Panc1 (cell line): ENCODE measurements around the gene GCNA. TPM values are rescaled to one million over a fixed set of nuclear protein-coding genes. Genes with fewer than 3 reads are reported as not detected.

Source experiments
- ATAC-seq: fragments of 200-7000 bp; cut with Tn5 transposase; 2 replicates; pipeline ENCODE4 v1.9.1; 2020; ENCODE audit warnings: mild to moderate bottlenecking, moderate library complexity
- BruUV-seq: library from RNA; stranded (reverse); fragments of 400-500 nt; replicated peaks from 2 replicates; lab custom pipeline; 2021; lab: Mats Ljungman, UMichigan
- CTCF ChIA-PET: fragments of 300-600 bp; sonication (Branson Sonifier 250); formaldehyde crosslinking; loops from one replicate; lab custom pipeline; 2022; ENCODE audit warnings: antibody characterized with exemption; lab: Charles Lee
- POLR2A ChIA-PET: fragments of 300-600 bp; sonication (Branson Sonifier 250); formaldehyde crosslinking; loops from one replicate; lab custom pipeline; 2022; ENCODE audit warnings: antibody characterized with exemption; lab: Charles Lee
- DNase-seq: peaks from one replicate; pipeline ENCODE4 v3.0.0-alpha.2; 2010; ENCODE audit warnings: low read depth, low spot score
- H3K27ac ChIP-seq: 2 replicates; pipeline ENCODE4 v1.5.1; 2011; ENCODE audit warnings: mild to moderate bottlenecking, low read length, inconsistent platforms
- H3K27me3 ChIP-seq: fragments of 200-500 bp; sonication (Bioruptor generic); 2 replicates; pipeline ENCODE4 v1.6.0; 2014; ENCODE audit warnings: low read length, inconsistent platforms; ENCODE audit not compliant: control insufficient read depth, insufficient read depth
- H3K36me3 ChIP-seq: fragments of 200-500 bp; sonication (Bioruptor generic); 2 replicates; pipeline ENCODE4 v1.5.1; 2014; ENCODE audit warnings: inconsistent platforms, mild to moderate bottlenecking, low read length, moderate library complexity; ENCODE audit not compliant: control insufficient read depth, insufficient read depth
- H3K4me1 ChIP-seq: 2 replicates; pipeline ENCODE4 v1.5.1; 2011; ENCODE audit warnings: inconsistent platforms, mild to moderate bottlenecking, low read length, moderate library complexity; ENCODE audit not compliant: control insufficient read depth, insufficient read depth
- H3K4me3 ChIP-seq, 2 experiments: 2 replicates each; pipeline ENCODE4 v1.5.1; 2011 to 2012; ENCODE audit warnings: low read depth in 2 of 2, low read length in 2 of 2, mild to moderate bottlenecking in 2 of 2, inconsistent platforms in 1 of 2, moderate library complexity in 1 of 2
- H3K9me3 ChIP-seq: fragments of 200-500 bp; sonication (Bioruptor generic); 2 replicates; pipeline ENCODE4 v1.5.1; 2014; ENCODE audit warnings: low read depth, mild to moderate bottlenecking, inconsistent platforms, low read length, moderate library complexity; ENCODE audit not compliant: control insufficient read depth, insufficient read depth
- POLR2AphosphoS5 ChIP-seq: IDR thresholded peaks from 2 replicates; pipeline ENCODE4 v1.6.1; 2012; ENCODE audit warnings: mild to moderate bottlenecking, low read depth, low read length, moderate library complexity
- SIN3A ChIP-seq: IDR thresholded peaks from 2 replicates; pipeline ENCODE4 v1.6.1; 2012; ENCODE audit warnings: low read depth, mild to moderate bottlenecking, low read length, moderate library complexity, borderline replicate concordance; ENCODE audit not compliant: insufficient read depth
- TCF7L2 ChIP-seq: IDR thresholded peaks from 2 replicates; pipeline ENCODE4 v1.6.1; 2011; ENCODE audit warnings: mild to moderate bottlenecking, low read depth, low read length, inconsistent platforms
- in situ Hi-C: cut with HindIII; loops from 2 replicates; pipeline ENCODE4 v1.10.0; 2016; ENCODE audit warnings: low sequenced_read_pairs, low pct_unique_long_range_greater_than_20kb
- intact Hi-C: fragments of 100-400 bp; cut with micrococcal nuclease; formaldehyde crosslinking; loops from one replicate; pipeline ENCODE4 v1.10.0; 2022; ENCODE audit not compliant: unreplicated experiment
- total RNA-seq: library from RNA; stranded (reverse); gene quantifications from one replicate; pipeline ENCODE4 v1.2.1, GENCODE V29; 2021; ENCODE audit not compliant: unreplicated experiment
- TF ChIP-seq, protein P1 (sequence below): fragments of 450-650 bp; IDR thresholded peaks from 2 replicates; pipeline ENCODE4 v1.5.1; 2017; ENCODE audit warnings: mild to moderate bottlenecking
- TF ChIP-seq, protein P2 (sequence below), 2 experiments: IDR thresholded peaks; 2 replicates each; pipeline ENCODE4 v1.6.1; 2011 to 2012; ENCODE audit warnings: low read depth in 2 of 2, control low read depth in 1 of 2, low read length in 1 of 2, mild to moderate bottlenecking in 1 of 2, moderate library complexity in 1 of 2; ENCODE audit not compliant: insufficient read depth in 1 of 2

Gene GCNA
- total RNA-seq, 1 experiment from 2014 or later: 4.0 TPM

DNA sequence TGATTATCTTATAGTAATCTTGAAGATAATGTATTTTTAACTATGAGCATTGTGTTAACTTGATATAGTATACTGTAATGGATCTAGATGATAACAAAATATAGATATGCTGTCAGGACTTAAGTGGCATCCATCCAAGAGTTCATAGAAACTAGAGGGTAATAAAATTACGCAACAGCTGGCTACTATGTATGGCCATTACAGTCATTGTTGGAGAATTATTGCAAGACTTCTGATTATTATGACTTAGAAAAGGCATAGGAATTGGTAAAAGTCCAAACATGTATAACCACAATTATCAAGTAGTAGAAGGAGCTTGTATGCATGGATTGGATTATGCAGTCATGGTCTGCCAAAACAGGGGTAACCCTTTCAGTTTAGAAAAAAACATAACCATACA, 35.8 kb upstream of the GCNA start:
- no TSS peak for BruUV-seq
- peaks cover 23% of the 10 kb centered on the region for H3K36me3 ChIP-seq
- H3K27ac ChIP-seq: no peak overlapping the region
- no peak for DNase-seq
- POLR2A ChIA-PET: no interaction called here
- TF ChIP-seq SIN3A (no peak), POLR2AphosphoS5 (no peak)
- intact Hi-C loops (no loop called here), in situ Hi-C loops (no loop called here)
- H3K27me3 ChIP-seq: no peaks in the 10 kb centered on the region
- no peak overlapping the region for H3K4me3 ChIP-seq
- H3K4me1 ChIP-seq: peaks cover 38% of the 10 kb centered on the region
- H3K9me3 ChIP-seq: no peaks in the 10 kb centered on the region
- CTCF ChIA-PET: no interaction called here
- ATAC-seq: no peak

DNA sequence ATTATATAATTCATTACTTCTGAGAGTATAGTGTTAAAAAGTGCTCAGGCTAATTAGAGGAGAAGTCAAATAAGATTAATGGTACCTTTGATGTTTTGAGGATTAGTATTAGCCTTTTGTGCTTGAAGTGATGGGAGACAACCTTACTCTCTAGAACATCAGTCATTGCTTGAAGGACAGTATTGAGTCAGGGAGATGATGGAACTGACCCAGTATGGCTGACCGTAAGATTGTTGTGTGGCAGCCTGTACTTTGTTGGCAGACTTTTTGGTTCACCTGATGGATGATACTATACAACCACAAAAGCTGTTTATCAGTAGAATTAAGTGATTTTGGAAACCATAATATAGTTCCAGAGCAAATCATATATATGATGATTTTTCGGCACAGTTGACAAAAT, 35.4 kb upstream of the GCNA start:
- H3K27ac ChIP-seq: no peak overlapping the region

DNA sequence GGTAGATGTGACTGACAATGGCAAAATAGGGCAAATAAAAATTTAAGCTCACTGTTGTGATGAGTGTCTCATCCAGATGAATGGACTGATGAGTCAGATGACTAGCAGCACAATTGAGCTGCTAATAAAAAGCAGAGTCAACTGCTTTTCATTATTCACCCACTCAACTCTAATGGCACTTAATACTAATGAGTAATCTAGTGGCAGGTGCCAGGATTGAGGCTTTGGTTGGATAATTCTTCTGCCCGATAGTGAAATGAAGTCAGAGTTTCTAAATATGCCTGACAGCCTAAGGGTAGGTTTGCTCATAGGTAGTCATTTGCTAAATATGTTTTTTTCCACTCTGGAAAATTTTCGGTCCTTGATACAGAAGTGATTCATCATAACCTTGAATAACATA, 34.9 kb upstream of the GCNA start:
- Histone ChIP-seq H3K27me3 (no peaks in the 10 kb centered on the region), H3K27ac (no peak overlapping the region), H3K36me3 (peaks cover 19% of the 10 kb centered on the region), H3K4me1 (peaks cover 38% of the 10 kb centered on the region), H3K9me3 (no peaks in the 10 kb centered on the region), H3K4me3 (no peak overlapping the region)
- BruUV-seq: no TSS peak
- TF ChIP-seq SIN3A: no peak
- TF ChIP-seq, protein P1, sequence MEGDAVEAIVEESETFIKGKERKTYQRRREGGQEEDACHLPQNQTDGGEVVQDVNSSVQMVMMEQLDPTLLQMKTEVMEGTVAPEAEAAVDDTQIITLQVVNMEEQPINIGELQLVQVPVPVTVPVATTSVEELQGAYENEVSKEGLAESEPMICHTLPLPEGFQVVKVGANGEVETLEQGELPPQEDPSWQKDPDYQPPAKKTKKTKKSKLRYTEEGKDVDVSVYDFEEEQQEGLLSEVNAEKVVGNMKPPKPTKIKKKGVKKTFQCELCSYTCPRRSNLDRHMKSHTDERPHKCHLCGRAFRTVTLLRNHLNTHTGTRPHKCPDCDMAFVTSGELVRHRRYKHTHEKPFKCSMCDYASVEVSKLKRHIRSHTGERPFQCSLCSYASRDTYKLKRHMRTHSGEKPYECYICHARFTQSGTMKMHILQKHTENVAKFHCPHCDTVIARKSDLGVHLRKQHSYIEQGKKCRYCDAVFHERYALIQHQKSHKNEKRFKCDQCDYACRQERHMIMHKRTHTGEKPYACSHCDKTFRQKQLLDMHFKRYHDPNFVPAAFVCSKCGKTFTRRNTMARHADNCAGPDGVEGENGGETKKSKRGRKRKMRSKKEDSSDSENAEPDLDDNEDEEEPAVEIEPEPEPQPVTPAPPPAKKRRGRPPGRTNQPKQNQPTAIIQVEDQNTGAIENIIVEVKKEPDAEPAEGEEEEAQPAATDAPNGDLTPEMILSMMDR: no peak
- no peak for TF ChIP-seq POLR2AphosphoS5
- TF ChIP-seq, protein P2, sequence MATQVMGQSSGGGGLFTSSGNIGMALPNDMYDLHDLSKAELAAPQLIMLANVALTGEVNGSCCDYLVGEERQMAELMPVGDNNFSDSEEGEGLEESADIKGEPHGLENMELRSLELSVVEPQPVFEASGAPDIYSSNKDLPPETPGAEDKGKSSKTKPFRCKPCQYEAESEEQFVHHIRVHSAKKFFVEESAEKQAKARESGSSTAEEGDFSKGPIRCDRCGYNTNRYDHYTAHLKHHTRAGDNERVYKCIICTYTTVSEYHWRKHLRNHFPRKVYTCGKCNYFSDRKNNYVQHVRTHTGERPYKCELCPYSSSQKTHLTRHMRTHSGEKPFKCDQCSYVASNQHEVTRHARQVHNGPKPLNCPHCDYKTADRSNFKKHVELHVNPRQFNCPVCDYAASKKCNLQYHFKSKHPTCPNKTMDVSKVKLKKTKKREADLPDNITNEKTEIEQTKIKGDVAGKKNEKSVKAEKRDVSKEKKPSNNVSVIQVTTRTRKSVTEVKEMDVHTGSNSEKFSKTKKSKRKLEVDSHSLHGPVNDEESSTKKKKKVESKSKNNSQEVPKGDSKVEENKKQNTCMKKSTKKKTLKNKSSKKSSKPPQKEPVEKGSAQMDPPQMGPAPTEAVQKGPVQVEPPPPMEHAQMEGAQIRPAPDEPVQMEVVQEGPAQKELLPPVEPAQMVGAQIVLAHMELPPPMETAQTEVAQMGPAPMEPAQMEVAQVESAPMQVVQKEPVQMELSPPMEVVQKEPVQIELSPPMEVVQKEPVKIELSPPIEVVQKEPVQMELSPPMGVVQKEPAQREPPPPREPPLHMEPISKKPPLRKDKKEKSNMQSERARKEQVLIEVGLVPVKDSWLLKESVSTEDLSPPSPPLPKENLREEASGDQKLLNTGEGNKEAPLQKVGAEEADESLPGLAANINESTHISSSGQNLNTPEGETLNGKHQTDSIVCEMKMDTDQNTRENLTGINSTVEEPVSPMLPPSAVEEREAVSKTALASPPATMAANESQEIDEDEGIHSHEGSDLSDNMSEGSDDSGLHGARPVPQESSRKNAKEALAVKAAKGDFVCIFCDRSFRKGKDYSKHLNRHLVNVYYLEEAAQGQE (IDR thresholded peaks at IDR 0.05; ENCODE audit: insufficient read depth in 1 of 2, low read depth in 2 of 2, low read length in 1 of 2): no peak
- no peak for TF ChIP-seq TCF7L2
- in situ Hi-C loops: no loop called here
- DNase-seq (no peak), ATAC-seq (peak; percentile 68)
- CTCF ChIA-PET: no interaction called here
- intact Hi-C loops: no loop called here
- POLR2A ChIA-PET: no interaction called here

More for the DNA sequence above, 35.4 kb upstream of the GCNA start:
- ChIA-PET POLR2A (no interaction called here), CTCF (no interaction called here)
- H3K4me3 ChIP-seq: no peak overlapping the region
- no peaks in the 10 kb centered on the region for H3K27me3 ChIP-seq
- peaks cover 24% of the 10 kb centered on the region for H3K36me3 ChIP-seq
- DNase-seq (no peak), ATAC-seq (no peak)
- peaks cover 38% of the 10 kb centered on the region for H3K4me1 ChIP-seq
- in situ Hi-C loops: no loop called here
- intact Hi-C loops: no loop called here
- H3K9me3 ChIP-seq: no peaks in the 10 kb centered on the region
- BruUV-seq: no TSS peak
- TF ChIP-seq TCF7L2: no peak
- TF ChIP-seq, protein P2 (IDR thresholded peaks at IDR 0.05; ENCODE audit: insufficient read depth in 1 of 2, low read depth in 2 of 2, low read length in 1 of 2): no peak
- TF ChIP-seq, protein P1: no peak
- TF ChIP-seq POLR2AphosphoS5: no peak
- no peak for TF ChIP-seq SIN3A
